PFSK-1 (cell line): ENCODE data around the gene UCN2.

Experiments
- FOXP2 ChIP-seq: optimal IDR thresholded peaks from 2 replicates; pipeline ENCODE3; 2011; ENCODE audit warnings: borderline replicate concordance, control low read depth, inconsistent platforms; ENCODE audit not compliant: insufficient read depth; ENCODE audit errors: extremely low read length, extremely low read depth
- POLR2AphosphoS5 ChIP-seq: IDR thresholded peaks from 2 replicates; pipeline ENCODE4 v1.6.1; 2012; ENCODE audit warnings: low read depth, mild to moderate bottlenecking, control low read depth, low read length, moderate library complexity
- SIN3A ChIP-seq: IDR thresholded peaks from 2 replicates; pipeline ENCODE4 v1.6.1; 2012; ENCODE audit warnings: mild to moderate bottlenecking, low read length, moderate library complexity, borderline replicate concordance; ENCODE audit not compliant: insufficient read depth
- TAF1 ChIP-seq: IDR thresholded peaks from 2 replicates; pipeline ENCODE4 v1.6.1; 2012; ENCODE audit warnings: low read length, control low read depth, borderline replicate concordance; ENCODE audit not compliant: insufficient read depth
- TF ChIP-seq, protein P1 (sequence below), 2 experiments: IDR thresholded peaks; 2 replicates each; pipeline versions ENCODE4 v1.6.1 to v1.8.0; 2011 to 2012; ENCODE audit warnings: low read depth in 2 of 2, low read length in 2 of 2, control low read depth in 1 of 2, inconsistent platforms in 1 of 2, mild to moderate bottlenecking in 1 of 2, moderate library complexity in 1 of 2; ENCODE audit not compliant: insufficient read depth in 1 of 2

Gene UCN2

DNA sequence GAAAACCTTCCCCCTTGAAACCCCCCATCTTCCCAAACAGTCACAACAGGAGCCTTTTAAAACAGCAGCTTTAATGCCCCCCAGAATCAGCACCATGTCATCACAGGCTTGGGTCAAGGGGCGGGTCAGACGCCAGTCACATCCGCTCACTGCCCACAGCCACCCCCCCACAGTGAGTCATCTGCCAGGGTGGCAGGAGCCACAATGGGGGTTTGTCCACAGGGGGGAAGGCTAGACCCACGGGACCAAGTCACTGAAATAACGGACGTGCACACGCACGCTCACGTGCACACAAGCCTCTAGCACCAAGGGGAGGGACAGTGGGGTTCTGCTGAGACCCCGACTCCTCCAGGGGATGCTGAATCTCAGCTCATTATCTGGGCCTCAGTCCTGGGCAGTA, 441 bp upstream of the UCN2 start:
- TF ChIP-seq FOXP2 (no peak), SIN3A (no peak)

DNA sequence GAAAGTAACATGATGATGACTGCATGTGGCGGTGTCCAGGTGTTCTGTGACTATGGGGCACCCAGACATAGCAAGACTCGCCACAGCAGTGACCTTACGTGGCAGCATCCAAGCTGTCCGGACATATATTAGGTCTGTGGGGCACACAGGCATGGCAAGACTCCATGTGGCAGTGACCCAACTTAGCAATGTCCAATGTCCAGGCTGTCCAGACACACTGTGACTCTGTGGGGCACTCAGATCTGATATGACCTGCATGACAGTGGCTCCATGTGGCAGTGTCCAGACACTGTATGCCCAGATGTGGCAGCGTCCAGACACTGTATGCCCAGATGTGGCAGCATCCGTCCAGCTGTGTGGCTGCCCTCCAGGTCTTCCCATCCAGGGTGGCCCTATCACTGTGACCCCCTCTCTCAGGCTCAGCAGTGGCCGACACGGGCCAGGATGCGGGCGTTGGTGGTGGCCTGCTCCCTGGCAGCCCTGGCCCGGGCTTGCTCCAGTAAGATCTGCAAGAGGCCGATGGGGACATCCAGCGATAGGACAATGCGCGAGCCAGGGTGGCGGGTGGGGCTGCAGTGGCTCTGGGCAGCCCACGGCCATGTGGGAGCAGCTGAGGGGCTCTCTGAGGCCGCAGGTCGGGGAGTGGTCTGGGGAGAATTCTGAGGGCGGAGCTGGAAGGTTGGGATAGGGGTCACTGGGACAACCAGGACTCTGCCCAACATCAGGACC, 1.1 kb downstream of the UCN2 start:
- TF ChIP-seq POLR2AphosphoS5 = no peak

DNA sequence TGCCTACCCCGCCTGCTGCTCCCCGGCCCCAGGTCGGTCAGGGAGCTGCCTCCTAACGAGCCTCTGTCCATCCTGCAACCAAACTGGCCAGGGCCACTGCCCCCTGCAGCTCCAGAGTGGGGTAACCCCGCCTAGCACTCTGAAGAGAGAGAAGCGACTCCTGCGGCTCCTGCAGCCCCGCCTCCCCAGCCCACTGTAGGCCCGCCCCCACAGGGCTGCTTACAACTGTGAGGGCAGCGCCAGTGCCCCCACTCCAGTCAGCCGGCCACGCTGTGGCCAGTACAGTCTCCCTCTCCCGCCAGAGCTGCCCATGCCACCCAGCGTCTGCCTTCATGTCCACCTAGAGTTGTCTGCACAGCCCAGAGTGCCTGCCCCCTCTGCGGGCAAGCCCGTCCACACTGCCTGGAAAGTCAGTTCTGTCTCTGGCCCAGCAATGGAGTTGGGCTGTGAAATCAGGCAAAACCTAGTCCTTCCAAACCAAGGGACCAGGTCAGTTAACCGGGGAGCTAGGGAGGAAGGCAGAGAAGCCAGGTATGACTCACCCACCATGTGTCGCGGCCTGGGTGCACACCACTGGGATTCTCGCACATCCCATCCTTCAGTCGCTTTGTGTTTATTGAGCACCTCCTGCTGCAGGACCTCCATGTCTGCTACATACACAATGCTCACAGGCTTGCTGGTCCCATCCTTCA, 2.4 kb downstream of the UCN2 start:
- no peak for TF ChIP-seq POLR2AphosphoS5
- no peak for TF ChIP-seq SIN3A
- TF ChIP-seq FOXP2 = no peak
- no peak for TF ChIP-seq TAF1
- TF ChIP-seq, protein P1, sequence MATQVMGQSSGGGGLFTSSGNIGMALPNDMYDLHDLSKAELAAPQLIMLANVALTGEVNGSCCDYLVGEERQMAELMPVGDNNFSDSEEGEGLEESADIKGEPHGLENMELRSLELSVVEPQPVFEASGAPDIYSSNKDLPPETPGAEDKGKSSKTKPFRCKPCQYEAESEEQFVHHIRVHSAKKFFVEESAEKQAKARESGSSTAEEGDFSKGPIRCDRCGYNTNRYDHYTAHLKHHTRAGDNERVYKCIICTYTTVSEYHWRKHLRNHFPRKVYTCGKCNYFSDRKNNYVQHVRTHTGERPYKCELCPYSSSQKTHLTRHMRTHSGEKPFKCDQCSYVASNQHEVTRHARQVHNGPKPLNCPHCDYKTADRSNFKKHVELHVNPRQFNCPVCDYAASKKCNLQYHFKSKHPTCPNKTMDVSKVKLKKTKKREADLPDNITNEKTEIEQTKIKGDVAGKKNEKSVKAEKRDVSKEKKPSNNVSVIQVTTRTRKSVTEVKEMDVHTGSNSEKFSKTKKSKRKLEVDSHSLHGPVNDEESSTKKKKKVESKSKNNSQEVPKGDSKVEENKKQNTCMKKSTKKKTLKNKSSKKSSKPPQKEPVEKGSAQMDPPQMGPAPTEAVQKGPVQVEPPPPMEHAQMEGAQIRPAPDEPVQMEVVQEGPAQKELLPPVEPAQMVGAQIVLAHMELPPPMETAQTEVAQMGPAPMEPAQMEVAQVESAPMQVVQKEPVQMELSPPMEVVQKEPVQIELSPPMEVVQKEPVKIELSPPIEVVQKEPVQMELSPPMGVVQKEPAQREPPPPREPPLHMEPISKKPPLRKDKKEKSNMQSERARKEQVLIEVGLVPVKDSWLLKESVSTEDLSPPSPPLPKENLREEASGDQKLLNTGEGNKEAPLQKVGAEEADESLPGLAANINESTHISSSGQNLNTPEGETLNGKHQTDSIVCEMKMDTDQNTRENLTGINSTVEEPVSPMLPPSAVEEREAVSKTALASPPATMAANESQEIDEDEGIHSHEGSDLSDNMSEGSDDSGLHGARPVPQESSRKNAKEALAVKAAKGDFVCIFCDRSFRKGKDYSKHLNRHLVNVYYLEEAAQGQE (IDR thresholded peaks at IDR 0.05; ENCODE audit: insufficient read depth in 1 of 2, low read depth in 2 of 2, low read length in 2 of 2) = no peak

GRCh38 chr3:48560648-48561018, 2.9 kb downstream of the UCN2 start:
- TF ChIP-seq SIN3A (no peak), TAF1 (no peak), POLR2AphosphoS5 (no peak), FOXP2 (no peak)
- TF ChIP-seq, protein P1 (IDR thresholded peaks at IDR 0.05; ENCODE audit: insufficient read depth in 1 of 2, low read depth in 2 of 2, low read length in 2 of 2) = no peak

GRCh38 chr3:48558493-48559134, 5.0 kb downstream of the UCN2 start:
- TF ChIP-seq SIN3A (no peak), TAF1 (no peak), FOXP2 (no peak), POLR2AphosphoS5 (no peak)
- TF ChIP-seq, protein P1 (IDR thresholded peaks at IDR 0.05; ENCODE audit: insufficient read depth in 1 of 2, low read depth in 2 of 2, low read length in 2 of 2) = no peak
